ENCODE measurements around the gene IL17RE.
"Not testable (repeated sequence)": the region's sequence is repeated elsewhere in the genome, so short reads cannot be mapped to it uniquely, and the experiment has no call there.

Gene IL17RE

GRCh38 chr3:9875448-9875847 is 27.2 kb upstream of the IL17RE start:
- H3K4me3 ChIP-seq (ENCODE audit: low read depth, low read length): no peak overlapping the region
- no peak for DNase-seq (ENCODE audit: low read depth)
- TF ChIP-seq CTCF (IDR thresholded peaks at IDR 0.05; ENCODE audit: low read depth, low read length, missing control alignments): no peak

GRCh38 chr3:9876255-9876654 is 26.4 kb upstream of the IL17RE start:
- H3K4me3 ChIP-seq (ENCODE audit: low read depth, low read length); DNase-seq (ENCODE audit: low read depth): not testable (repeated sequence)

GRCh38 chr3:9876991-9877390 is 25.7 kb upstream of the IL17RE start:
- no peak for DNase-seq (ENCODE audit: low read depth)
- TF ChIP-seq CTCF (IDR thresholded peaks at IDR 0.05; ENCODE audit: low read depth, low read length, missing control alignments): no peak
- H3K4me3 ChIP-seq (ENCODE audit: low read depth, low read length): no peak overlapping the region

- no peak overlapping the region for H3K4me3 ChIP-seq (ENCODE audit: low read depth, low read length)
- TF ChIP-seq CTCF (IDR thresholded peaks at IDR 0.05; ENCODE audit: low read depth, low read length, missing control alignments): no peak
- no peak for DNase-seq (ENCODE audit: low read depth)
Observed at GRCh38 chr3:9878700-9879099, 23.9 kb upstream of the IL17RE start.

- TF ChIP-seq CTCF (IDR thresholded peaks at IDR 0.05; ENCODE audit: low read depth, low read length, missing control alignments): no peak
- no peak within 1 kb of the TSS for H3K4me3 ChIP-seq (ENCODE audit: low read depth, low read length)
- no peak for DNase-seq (ENCODE audit: low read depth)
Observed at GRCh38 chr3:9879830-9880549, 22.7 kb upstream of the IL17RE start, which contains the start of gene CIDEC. Gene CIDEC, minus strand, starts transcription at chr3:9880253. Its CDS starts 1,767 bp downstream, at chr3:9878486.

GRCh38 chr3:9881441-9881840 is 21.2 kb upstream of the IL17RE start:
- no peak for TF ChIP-seq CTCF (IDR thresholded peaks at IDR 0.05; ENCODE audit: low read depth, low read length, missing control alignments)
- no peak overlapping the region for H3K4me3 ChIP-seq (ENCODE audit: low read depth, low read length)
- DNase-seq (ENCODE audit: low read depth): no peak

- TF ChIP-seq CTCF (IDR thresholded peaks at IDR 0.05; ENCODE audit: low read depth, low read length, missing control alignments): no peak
- no peak overlapping the region for H3K4me3 ChIP-seq (ENCODE audit: low read depth, low read length)
- no peak for DNase-seq (ENCODE audit: low read depth)
Observed at GRCh38 chr3:9883706-9884554, 18.7 kb upstream of the IL17RE start.

All from GM12864 (cell line).